ENCODE data around the gene KIAA1586. TPM values are rescaled to one million over a fixed set of nuclear protein-coding genes. Genes with fewer than 3 reads are reported as not detected.

Gene KIAA1586
- total and polyA plus RNA-seq, 2 of the 13 experiments (the other 11 are each of a cell fraction or from before 2014, with no cell fraction given): 5.5 to 16.9 TPM

DNA sequence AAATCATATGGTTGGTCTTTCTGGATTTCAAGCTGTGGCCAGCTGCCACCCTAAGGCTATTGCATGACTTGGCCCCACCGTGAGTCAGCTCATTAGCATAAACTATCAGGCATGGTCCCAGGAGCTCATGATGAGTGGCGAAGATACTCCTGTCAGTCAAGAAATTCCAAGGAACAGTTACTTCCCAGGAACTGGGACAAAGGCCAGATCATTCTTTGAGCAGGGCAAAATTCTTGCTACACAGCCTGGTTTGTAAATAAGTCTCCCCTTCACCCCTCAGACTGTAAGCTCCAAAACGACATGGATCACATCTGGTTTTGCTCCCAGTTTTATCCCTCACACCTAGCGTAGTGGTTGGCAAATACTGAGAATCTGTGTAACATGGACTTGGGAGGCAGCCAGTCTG, 33.0 kb upstream of the KIAA1586 start:
- H3K27me3 ChIP-seq (ENCODE audit: control insufficient read depth in 1 of 2, insufficient read depth in 2 of 2, low read length in 2 of 2): peaks cover 0 to 4% of the 10 kb centered on the region in 2 experiments; a peak in 1 of 5 replicates
- DNase-seq (ENCODE audit: low spot score) (no peak), FAIRE-seq (no peak), ATAC-seq (no peak)
- intact Hi-C loops (cut with micrococcal nuclease; ENCODE audit: unreplicated experiment): no loop called here
- no peak overlapping the region for H3K4me2 ChIP-seq (ENCODE audit: low read depth, low read length)
- H3K4me1 ChIP-seq (ENCODE audit: insufficient read depth, low read length): no peaks in the 10 kb centered on the region
- H3K79me2 ChIP-seq (ENCODE audit: insufficient read depth, low read length): no peaks in the 10 kb centered on the region
- no peak overlapping the region for H3K27ac ChIP-seq (ENCODE audit: extremely low read length, insufficient read depth, low read length)
- TF ChIP-seq RAD21 (CRISPR knock-in tag; IDR thresholded peaks at IDR 0.05) (no peak), STAT5B (CRISPR knock-in tag; IDR thresholded peaks at IDR 0.05) (no peak), PHF21A (CRISPR knock-in tag; IDR thresholded peaks at IDR 0.05) (no peak), KAT7 (CRISPR knock-in tag; IDR thresholded peaks at IDR 0.05; ENCODE audit: borderline replicate concordance) (no peak), ZNF75D (CRISPR knock-in tag; IDR thresholded peaks at IDR 0.05; ENCODE audit: borderline replicate concordance) (no peak), ZNF451 (CRISPR knock-in tag; IDR thresholded peaks at IDR 0.05) (no peak), ZNF703 (CRISPR knock-in tag; IDR thresholded peaks at IDR 0.05; ENCODE audit: borderline replicate concordance) (no peak), FIP1L1 (IDR thresholded peaks at IDR 0.05; ENCODE audit: borderline replicate concordance, insufficient read depth, low read depth, low read length) (no peak), NFE2 (CRISPR knock-in tag; IDR thresholded peaks at IDR 0.05) (no peak), ZNF24 (IDR thresholded peaks at IDR 0.05) (no peak), ZFX (CRISPR knock-in tag; IDR thresholded peaks at IDR 0.05; ENCODE audit: low read depth) (no peak), SSRP1 (CRISPR knock-in tag; IDR thresholded peaks at IDR 0.05) (no peak), ZBTB1 (CRISPR knock-in tag; IDR thresholded peaks at IDR 0.05; ENCODE audit: borderline replicate concordance) (no peak), TRIM24 (CRISPR knock-in tag; IDR thresholded peaks at IDR 0.05) (no peak), ZNF737 (CRISPR knock-in tag; IDR thresholded peaks at IDR 0.05; ENCODE audit: borderline replicate concordance) (no peak), ZNF432 (CRISPR knock-in tag; IDR thresholded peaks at IDR 0.05; ENCODE audit: borderline replicate concordance) (no peak), JDP2 (CRISPR knock-in tag; IDR thresholded peaks at IDR 0.05; ENCODE audit: borderline replicate concordance) (no peak)
- TF ChIP-seq, protein P1, sequence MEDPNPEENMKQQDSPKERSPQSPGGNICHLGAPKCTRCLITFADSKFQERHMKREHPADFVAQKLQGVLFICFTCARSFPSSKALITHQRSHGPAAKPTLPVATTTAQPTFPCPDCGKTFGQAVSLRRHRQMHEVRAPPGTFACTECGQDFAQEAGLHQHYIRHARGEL (CRISPR knock-in tag; IDR thresholded peaks at IDR 0.05): no peak
- TF ChIP-seq, protein P2, sequence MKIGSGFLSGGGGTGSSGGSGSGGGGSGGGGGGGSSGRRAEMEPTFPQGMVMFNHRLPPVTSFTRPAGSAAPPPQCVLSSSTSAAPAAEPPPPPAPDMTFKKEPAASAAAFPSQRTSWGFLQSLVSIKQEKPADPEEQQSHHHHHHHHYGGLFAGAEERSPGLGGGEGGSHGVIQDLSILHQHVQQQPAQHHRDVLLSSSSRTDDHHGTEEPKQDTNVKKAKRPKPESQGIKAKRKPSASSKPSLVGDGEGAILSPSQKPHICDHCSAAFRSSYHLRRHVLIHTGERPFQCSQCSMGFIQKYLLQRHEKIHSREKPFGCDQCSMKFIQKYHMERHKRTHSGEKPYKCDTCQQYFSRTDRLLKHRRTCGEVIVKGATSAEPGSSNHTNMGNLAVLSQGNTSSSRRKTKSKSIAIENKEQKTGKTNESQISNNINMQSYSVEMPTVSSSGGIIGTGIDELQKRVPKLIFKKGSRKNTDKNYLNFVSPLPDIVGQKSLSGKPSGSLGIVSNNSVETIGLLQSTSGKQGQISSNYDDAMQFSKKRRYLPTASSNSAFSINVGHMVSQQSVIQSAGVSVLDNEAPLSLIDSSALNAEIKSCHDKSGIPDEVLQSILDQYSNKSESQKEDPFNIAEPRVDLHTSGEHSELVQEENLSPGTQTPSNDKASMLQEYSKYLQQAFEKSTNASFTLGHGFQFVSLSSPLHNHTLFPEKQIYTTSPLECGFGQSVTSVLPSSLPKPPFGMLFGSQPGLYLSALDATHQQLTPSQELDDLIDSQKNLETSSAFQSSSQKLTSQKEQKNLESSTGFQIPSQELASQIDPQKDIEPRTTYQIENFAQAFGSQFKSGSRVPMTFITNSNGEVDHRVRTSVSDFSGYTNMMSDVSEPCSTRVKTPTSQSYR (CRISPR knock-in tag; IDR thresholded peaks at IDR 0.05; ENCODE audit: borderline replicate concordance): no peak
- TF ChIP-seq, protein P3, sequence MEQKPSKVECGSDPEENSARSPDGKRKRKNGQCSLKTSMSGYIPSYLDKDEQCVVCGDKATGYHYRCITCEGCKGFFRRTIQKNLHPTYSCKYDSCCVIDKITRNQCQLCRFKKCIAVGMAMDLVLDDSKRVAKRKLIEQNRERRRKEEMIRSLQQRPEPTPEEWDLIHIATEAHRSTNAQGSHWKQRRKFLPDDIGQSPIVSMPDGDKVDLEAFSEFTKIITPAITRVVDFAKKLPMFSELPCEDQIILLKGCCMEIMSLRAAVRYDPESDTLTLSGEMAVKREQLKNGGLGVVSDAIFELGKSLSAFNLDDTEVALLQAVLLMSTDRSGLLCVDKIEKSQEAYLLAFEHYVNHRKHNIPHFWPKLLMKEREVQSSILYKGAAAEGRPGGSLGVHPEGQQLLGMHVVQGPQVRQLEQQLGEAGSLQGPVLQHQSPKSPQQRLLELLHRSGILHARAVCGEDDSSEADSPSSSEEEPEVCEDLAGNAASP (CRISPR knock-in tag; IDR thresholded peaks at IDR 0.05; ENCODE audit: borderline replicate concordance): no peak
- WGBS (ENCODE audit: low lambda C conversion rate): 6% methylated on average over 4 of the region's 4 CpGs
- CTCF ChIA-PET (ENCODE audit: low intra/inter-chr PET ratio, low total read pairs): no interaction called here
- POLR2A ChIA-PET: no interaction called here
- no TSS peak for BruUV-seq (replicated peaks)
- H4K20me1 ChIP-seq (ENCODE audit: insufficient read depth, low read length): no peaks in the 10 kb centered on the region
- H3K4me3 ChIP-seq (replicated peaks in 1 of 3; ENCODE audit: insufficient read depth in 1 of 3, low read depth in 2 of 3, low read length in 3 of 3): no peak overlapping the region
- no peak overlapping the region for H2AFZ ChIP-seq (ENCODE audit: low read length)
- H3K36me3 ChIP-seq (replicated peaks in 1 of 2; ENCODE audit: control insufficient read depth in 1 of 2, insufficient read depth in 2 of 2, low read length in 2 of 2): no peaks in the 10 kb centered on the region
- H3K9me3 ChIP-seq (ENCODE audit: low read length): no peaks in the 10 kb centered on the region
- in situ Hi-C loops (cut with HindIII; ENCODE audit: extremely low pct_ligation_motif_present, low pct_unique_long_range_greater_than_20kb): loop anchor here (10.0 kb wide), 1 partner anchor 109 kb away; no protein-coding TSS in a partner anchor
- H3K9ac ChIP-seq (ENCODE audit: insufficient read depth, low read depth, low read length): no peak overlapping the region
